DMS79 treated with DMSO at 0.1 percent for 48 hours (cell line): ENCODE data around the gene FAR2.
A peak's percentile ranks its signal among the peaks of the same experiment; 100 is the strongest.
"Not testable (repeated sequence)": the region's sequence is repeated elsewhere in the genome, so short reads cannot be mapped to it uniquely, and the experiment has no call there.

Source experiments
- DNase-seq: peaks from one replicate; lab custom pipeline; 2025; lab: John Stamatoyannopoulos, UW

Gene FAR2

DNA sequence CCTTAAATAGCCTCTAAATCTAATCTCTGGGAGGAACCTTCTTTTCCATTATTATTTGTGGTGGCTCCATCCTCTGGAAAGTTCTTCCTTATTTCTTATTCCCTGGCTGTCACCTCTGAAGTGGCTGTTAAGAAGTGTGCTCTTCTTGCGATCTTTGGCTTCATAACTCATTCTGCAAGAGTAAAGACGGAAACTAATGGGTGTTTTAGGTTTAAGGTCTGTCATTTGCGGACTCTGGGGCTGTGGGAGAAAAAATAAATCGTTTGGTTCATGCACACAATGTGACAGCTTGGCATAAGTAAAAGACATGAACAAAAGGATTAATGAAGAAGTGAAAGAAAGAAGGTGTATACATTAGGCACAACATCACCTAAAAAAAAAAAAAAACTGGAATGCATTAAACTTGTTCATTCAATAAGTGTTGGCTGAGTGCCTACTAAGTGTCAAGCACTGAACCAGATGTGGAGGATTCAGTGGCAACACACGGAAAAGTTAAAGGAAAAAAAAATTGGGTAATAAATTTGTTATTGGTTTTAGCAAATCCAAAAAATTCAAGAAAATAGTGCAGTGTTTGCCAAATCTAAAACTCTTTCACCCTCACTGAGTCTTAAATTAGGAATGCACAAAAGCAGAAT, 132.4 kb downstream of the FAR2 start:
- no peak for DNase-seq

DNA sequence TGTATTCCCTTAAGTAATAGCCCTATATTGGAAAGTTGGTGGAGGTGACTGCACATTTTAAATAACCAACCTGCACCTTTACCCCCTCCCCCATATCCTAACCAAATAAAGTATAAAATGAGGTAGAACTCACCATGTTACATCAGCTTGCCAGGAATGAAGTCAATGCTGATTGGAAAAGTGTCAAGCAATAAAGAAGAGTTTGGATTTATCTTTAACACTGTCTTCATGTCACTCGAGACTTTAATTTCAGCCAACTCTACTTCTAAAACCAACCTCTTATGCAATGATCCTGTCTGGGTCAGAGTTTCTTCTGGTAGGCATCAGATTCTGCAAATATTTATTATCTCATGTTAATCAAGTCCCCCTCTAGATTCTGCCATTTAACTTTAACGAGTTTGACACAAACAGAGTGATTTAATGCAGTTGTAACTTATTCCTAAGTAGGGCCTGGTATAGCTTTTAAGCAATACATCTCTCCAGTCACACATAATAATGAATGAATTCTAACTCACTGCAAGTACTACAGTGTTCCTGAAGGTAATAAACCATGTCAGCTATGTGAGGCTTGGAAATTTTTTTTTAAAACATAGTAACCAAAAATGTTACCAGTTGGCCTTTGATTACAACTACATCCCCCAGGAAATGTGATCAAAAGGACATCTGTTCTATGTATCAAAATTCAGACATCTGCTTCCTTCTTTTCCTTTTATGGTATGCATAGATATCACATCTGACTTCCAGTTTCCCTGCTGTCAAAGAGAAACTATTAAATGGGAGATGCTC, 133.1 kb downstream of the FAR2 start:
- DNase-seq, result no peak

DNA sequence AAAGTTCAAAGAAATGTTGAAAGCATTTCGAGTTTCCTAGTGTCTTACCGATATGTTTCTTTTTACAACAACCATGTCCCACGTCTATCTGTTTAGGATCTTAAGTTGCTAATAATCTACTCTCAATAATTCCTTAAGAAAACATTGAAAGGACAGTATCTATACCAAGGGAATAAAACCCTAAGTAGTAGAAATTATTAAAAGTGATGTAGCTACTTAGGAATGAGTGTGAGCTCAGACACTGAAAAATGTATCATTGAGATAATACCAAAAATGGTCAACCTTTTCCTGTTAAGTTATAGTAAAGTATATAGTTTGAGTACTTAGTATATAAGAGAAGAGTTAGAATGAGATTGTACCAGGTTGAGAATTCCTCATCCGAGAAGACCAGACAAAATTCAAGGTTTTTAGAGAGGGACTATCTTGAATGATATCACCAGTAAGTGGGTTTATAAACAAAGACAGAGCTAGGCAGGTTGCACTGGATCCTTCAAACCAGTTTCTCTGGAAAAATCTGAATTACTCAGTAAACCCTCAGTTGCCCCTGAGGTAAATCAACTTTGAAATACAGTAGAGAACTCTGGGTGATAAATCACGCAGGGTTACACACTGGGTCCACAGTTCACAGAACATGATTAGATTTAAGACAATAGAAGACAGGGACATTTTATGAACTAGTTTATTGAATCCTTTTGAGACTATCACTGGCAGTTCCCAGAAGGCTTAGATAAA, 135.1 kb downstream of the FAR2 start:
- DNase-seq, result no peak

DNA sequence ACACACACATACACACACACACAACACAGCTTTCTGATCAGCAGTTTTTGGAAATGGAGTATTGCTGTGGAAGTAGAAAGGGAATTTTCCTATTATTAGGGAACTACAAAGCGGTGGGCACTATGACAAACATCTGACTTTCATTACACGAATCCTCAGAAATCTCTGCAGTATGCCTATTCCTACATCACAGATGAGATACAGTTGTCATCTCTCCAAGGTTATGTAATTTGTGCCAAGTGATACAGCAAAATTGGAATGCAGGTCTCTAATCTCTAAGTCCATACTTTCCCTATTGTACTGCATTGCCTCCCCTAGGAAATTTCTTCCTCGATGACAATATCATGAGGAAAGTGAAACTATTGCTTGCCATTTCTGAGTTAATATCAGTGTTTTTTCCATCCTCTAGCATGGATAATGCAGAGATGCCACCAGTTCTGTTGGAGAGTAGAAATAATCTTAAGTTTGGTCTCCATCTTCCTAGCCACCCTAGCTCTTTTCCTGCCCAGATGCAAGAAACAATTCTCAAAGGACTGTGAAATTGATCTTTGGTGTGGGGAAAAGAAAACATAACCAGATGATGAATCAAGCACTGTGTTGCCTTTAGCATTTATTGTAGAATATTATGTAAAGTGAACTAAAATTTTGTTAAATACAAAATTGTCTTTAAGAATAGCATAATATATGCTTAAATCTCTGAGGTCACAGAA, 137.2 kb downstream of the FAR2 start:
- no peak for DNase-seq

DNA sequence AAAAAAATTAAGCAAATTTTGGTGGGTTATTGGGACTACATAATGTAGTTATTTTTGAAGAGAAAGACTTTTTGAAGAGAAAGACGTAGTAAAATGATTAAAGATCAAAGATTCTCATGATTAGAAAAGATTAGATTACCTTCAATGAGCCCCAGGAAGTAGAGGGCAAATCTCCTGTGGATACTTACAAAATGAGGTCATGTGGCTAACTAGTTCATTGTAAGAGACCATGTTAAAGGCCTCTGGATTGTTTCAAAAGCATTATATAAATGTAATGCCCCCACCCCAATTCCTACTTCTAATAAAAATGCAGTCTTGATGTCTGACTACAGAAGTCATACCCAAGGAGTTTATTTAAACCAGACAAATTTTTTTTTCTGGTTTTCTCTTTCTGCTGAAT, 138.5 kb downstream of the FAR2 start:
- no peak for DNase-seq

DNA sequence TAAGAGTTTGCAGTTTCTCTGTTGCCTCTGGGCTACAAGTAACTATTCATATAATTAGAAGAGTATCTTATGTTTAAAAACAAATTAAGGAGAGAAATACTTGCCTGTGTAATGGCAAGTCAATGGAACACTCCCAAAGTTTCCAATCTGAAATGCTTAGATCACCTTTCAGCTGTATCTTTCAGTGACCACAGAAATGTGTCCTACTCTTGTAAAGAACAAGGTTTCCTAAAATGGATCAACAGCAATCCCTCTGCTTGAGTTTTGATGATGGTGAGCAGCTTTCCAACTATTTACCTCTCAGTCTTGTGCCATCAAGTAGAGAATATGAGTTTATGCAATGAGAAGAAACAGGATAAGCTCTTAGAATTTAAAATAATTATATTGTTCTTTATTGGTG, 139.0 kb downstream of the FAR2 start:
- no peak for DNase-seq

DNA sequence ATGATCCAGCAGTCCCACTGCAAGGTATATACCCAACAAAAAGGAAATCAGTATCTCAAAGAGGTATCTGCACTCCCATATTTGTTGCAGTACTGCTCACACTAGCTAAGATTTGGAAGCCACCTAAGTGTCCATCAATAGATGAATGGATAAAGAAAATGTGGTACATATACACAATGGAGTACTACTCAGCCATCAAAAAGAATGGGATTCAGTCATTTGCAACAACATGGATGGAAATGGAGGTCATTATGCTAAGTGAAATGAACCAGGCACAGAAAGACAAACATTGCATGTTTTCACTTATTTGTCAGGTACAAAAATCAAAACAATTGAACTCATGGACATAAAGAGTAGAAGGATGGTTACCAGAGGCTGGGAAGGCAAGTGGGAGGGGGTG, 141.4 kb downstream of the FAR2 start:
- DNase-seq, result not testable (repeated sequence)

DNA sequence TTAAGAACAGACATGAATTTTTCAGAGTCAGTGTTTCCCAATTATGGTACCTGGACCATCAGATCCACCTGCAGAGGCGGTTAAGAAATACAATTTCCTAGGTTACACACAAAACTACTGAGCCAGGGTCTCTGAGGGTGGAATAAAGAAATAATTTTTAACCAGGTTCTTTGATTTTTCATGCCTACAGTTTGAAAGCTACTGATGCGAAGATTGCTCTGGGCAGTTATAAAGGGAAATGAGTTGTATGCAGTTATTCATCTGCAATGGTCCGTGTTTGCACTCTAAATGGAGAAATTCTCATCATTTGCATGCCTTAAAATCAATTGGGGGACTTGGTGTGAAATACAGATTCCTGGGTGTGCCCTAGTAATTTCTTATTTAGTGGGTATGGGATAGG, 142.1 kb downstream of the FAR2 start:
- no peak for DNase-seq

DNA sequence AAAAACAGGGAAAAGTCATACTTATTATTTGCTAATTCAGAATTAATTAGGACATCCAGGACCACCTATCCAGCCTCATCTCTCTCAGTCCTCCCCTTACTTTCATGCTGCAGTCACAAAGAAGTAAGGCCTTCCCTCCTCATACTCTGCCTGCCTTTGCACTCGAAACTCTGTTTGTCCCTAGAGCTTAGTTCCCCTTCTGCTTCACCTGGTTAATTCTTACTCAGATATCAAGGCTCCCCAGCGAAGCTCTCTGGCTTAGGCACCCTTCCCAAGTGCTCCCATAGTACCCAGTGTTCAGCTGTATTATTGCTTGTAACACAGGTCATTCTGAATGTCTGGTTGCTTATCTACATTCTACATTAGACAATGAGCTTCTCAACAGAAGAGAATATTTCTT, 150.6 kb downstream of the FAR2 start:
- DNase-seq, result no peak

DNA sequence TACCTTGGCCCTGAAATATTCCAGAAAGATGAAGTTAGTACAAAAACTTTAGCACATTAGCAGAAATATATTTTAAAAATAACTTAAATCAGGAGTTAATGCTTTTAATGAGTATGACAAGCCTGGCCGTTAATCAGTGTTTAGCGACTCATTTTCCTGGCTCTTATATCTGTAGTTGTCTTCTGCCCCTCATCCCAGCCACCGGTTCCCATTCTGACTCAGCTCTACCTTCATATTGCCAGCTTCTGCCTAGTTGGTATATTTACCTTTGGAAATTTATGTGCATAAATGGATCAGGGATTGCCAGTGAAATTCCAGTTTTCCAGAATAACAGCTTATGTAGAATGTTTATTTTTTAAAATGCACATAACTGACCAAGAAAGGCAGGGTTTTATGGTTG, 152.0 kb downstream of the FAR2 start:
- no peak for DNase-seq

DNA sequence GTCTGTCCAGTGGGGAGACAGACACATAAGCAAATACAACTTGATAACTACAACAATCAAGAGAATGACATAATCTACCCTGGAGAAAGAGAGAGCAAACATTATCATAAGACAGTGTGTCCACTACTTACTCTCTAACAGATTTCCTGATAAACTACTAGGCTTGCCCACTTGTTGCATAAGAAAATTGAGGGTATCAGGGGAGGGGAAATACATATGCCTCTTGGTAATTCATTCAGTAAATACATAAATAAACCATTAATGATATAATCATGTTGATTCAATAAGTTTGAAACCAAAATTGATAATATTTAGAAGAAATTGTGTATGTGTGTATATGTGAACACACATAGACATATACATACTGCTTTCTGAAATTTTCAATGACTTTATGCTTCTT, 155.3 kb downstream of the FAR2 start:
- no peak for DNase-seq

DNA sequence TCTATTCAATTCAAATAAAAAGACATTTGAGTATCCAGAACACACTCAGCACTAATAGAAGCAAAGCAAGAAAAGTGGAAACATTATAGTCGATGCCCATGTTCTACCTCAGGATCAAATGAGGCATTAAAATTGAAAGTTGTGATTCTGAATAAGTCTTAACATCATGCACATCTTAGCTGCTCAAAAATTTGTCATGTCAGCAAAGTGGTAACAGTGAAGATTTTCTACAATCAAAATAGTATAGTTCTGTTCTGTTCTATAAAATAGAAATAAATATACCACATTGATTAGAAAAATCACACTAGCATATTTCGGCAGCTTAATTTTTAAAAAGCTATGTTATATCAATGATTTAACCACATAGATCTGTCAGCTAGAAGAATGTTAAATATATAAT, 157.2 kb downstream of the FAR2 start:
- no peak for DNase-seq

DNA sequence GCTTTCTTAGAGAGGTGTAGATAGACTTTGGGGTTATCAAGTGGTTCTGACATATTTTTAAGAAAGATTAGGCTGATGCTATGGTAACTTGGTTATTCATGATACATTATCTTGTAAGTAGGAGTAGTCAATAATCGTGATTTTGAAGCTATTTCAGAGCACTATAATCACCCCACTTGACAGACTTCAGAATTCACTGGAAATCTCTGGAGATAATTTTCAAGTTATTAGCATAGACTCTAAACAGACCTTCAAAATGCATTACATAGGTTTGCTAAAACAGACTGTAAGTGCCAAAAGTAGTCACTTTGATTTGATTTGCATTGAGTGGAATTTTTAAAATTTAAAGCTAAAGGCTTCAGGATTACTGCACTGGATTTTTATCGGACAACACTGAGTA, 157.6 kb downstream of the FAR2 start:
- no peak for DNase-seq

DNA sequence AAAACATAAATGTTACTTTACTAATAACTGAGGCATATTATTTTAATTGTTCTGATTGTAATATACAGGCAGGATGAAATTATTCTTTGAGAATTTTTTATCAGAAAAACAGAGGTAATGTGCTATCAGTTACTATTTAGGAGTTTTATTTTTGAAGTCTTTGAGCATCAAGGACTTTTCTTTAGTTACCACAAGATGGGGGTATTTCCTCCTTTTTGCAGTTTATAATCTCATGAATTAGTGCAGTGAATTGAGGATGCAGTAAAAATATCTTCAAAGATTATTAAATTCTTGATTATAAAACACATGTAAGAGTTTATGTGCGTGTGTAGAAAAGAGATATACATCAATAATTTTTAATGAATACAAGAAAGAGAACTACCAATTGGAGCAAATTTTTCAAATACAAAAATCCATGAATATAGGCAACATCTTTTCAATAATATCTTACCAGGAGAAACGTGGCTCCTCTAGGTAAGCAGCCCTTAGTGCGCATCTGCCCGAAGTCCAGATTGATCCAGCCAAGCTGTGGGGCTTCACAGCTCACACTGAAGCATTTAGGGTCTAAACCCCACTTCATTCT, 160.3 kb downstream of the FAR2 start:
- no peak for DNase-seq

DNA sequence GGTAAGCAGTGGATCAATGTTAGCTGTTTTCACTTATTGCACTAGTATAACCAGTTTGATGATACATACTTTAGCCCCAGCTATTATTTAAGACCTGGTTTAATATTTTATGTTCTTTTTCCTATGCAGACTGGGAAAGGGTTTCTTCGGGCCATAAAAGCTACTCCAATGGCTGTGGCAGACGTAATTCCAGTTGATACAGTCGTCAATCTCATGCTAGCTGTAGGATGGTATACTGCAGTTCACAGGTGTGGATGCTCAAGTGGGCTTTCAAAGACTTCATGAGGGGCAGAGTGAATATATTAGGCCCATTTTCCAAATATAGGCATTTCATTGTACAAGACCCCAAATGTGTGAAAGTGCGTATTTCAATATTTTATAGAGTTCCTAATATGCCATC, 161.8 kb downstream of the FAR2 start:
- DNase-seq, result no peak

DNA sequence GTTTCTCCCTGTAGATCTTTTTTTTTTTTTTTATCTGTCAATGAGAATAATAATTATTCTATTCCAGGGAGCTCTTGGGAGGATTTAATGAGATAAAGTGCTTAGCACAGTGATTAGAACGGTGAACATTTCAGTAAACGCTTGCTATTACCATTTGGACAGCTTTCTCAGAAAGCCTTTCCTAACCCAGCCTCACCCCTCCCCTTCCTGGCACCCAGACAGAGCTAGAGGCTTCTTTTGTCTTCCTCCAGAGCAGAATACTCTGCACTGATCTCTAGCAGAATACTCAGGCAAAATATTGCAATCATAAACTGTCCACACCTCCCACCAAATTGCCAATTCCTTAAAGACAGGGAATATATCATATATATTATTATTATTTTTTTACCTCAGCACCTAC, 165.3 kb downstream of the FAR2 start:
- DNase-seq, result no peak

DNA sequence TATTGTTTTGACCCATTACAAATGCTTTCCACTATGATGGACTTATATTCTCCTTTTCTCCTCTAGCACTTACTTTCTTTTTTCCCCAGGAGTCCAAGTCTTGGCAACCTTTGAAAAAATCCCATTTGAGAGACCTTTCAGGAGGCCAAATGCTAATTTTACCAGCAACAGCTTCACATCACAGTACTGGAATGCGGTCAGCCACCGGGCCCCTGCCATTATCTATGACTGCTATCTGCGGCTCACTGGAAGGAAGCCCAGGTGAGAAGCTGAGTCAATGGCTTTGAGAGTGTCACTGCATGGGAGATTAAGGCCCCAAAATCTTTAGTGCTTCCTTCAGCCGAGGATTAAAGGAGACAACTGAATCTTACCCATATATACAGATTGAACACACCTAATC, 167.7 kb downstream of the FAR2 start:
- no peak for DNase-seq

DNA sequence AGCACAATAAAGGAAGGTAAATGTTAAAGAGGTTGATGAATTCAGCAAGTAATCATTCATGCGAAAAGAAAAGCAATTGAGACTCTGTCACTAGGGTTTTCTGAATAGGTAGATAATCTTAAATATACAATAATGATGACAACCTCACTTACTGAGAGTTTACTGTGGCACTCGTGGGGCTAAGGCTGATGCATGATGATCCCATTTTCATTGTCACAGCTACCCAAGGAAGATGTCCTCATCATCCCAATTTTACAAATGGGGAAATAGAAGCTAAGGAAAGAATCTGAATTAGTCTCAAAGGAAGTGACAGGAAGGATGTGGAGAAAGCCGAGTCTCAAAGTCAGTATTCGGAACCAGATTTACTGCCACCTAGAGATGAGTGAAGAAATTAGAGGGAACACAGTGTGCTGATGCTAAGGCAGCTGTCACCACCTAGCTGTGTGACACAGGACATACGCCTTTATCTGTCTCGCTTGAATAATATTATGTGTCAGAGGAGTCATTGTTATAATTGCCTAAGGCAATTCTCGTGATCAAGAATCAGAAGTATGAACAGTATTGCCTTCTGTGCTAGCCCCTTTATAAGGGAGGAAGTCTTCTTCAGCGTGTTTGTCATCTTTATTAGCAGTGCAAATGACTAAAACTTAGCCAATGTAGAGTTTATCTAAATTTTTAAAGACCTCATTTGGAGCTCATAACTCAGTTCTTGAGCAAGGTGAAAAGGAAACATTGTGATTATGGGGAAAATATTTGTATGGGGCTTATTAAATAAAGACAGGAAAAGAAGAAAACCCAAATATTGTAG, 168.7 kb downstream of the FAR2 start:
- peak; percentile 54 for DNase-seq

DNA sequence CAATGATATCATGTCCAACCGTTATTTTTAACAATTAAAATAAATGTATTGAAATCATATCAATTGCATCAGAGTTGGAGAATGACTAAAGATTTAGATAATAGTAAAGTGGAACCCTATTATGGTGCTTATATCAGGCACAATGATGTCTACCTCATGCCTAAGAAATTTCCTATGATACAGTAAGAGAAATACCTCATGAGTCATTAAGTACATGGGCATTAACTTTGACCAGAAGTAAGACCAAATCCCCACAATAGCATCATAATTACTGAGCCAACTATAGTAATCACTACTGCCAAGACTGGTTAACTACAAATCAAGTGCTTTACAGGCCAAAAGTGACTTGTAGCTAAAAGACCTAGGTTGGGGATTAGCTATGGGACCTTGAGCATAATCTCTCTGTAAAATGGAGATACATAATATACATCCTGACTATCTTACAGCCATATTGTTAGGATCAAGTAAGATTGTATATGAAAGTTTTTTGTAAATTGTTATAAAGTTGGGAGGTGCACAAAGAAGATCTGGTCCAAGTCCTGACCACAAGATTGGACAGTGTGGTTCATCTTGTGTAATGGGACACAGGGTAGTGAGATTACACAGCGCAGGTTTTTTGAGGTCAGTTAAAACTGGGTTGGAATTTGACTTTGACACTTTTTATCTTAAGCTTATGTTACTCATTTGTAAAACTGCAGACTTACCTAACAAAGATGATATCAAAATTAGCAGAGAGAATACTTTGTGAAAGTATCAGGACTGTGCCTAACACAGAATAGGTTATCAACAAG, 171.4 kb downstream of the FAR2 start:
- DNase-seq, result no peak

DNA sequence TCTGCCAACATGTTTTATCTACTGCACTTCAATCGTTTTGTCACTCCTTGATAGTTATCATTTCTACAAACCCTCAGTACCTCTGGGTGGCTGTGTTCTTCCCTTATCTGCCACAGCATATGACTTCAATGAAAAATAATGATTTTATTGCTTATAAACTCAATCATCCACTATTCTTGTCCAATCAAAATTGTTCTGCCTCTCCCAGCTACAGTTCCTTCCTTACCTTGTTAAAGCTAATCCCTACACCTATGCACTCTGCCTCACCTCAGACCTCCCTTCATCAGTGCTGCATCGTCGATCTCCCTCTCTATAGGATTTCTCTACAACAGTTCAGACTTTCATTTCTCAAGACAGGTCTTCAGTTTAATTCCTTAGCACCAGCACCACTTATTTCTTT, 173.1 kb downstream of the FAR2 start:
- DNase-seq, result no peak

DNA sequence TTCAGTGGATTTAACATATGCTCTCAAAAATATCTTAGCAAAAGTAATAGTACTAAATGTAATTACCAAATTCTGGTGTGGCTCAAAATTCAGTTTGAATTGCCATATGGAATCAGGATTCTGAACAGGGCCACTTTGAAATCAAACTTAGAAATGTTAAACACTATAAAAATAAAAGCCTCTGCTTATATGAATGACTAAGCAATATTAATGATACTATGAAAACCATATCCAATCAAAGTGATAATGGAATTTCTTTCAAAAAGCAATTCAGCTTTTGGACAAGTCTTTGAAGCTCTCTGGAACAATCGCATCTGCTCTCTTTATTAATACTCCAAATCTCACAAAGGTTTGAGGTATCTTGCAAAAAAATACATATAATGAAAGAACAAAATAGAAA, 180.3 kb downstream of the FAR2 start:
- DNase-seq, result no peak
